OCI-LY1 (cell line): ENCODE measurements around the gene LPAR1.

Source experiments
- CTCF ChIP-seq: fragments of 200-600 bp; sonication (generic), shearing (Covaris generic); IDR thresholded peaks from 2 replicates; pipeline ENCODE4 v1.5.1; 2017; ENCODE audit warnings: mild to moderate bottlenecking, antibody characterized with exemption, low read length, moderate library complexity, mixed read lengths
- EZH2 ChIP-seq: fragments of 200-600 bp; sonication (generic), shearing (Covaris generic); IDR thresholded peaks from 2 replicates; pipeline ENCODE4 v1.8.0; 2017; ENCODE audit warnings: borderline replicate concordance, mixed run types, mild to moderate bottlenecking, antibody characterized with exemption, low read length, moderate library complexity, mixed read lengths

- no peak for TF ChIP-seq CTCF
- no peak for TF ChIP-seq EZH2
Observed at GRCh38 chr9:110869931-110870330, 168.3 kb downstream of the LPAR1 start.
